Mesodermal cell (in vitro differentiated cells): ENCODE measurements around the gene LSMEM2.
A peak's percentile ranks its signal among the peaks of the same experiment; 100 is the strongest.

Experiments used
- H3K27ac ChIP-seq: 2 replicates; pipeline ENCODE4 v1.7.0; 2013; ENCODE audit warnings: mild to moderate bottlenecking, low read depth, low read length, moderate library complexity; ENCODE audit not compliant: severe bottlenecking
- H3K36me3 ChIP-seq: 2 replicates; pipeline ENCODE4 v1.7.1; 2013; ENCODE audit warnings: mild to moderate bottlenecking, low read length, moderate library complexity; ENCODE audit not compliant: control insufficient read depth, insufficient read depth
- H3K4me1 ChIP-seq: one replicate; pipeline ENCODE4 v1.7.1; 2013; ENCODE audit warnings: mild to moderate bottlenecking, low read length; ENCODE audit not compliant: insufficient read depth, control insufficient read depth, poor library complexity, severe bottlenecking
- H3K4me3 ChIP-seq: 2 replicates; pipeline ENCODE4 v1.7.0; 2013; ENCODE audit warnings: low read length, control low read depth, mild to moderate bottlenecking; ENCODE audit not compliant: insufficient read depth, poor library complexity, severe bottlenecking; ENCODE audit errors: extremely low read depth
- H3K9me3 ChIP-seq: 2 replicates; pipeline ENCODE4 v1.7.1; 2013; ENCODE audit warnings: mild to moderate bottlenecking, low read length, moderate library complexity; ENCODE audit not compliant: control insufficient read depth
- WGBS, 2 experiments: methylation state at CpG; one replicate each; pipeline ENCODE4 v1.1.5; 2013; ENCODE audit warnings: missing lambda C conversion rate in 2 of 2; ENCODE audit not compliant: insufficient coverage in 2 of 2; 5-methylcytosine and 5-hydroxymethylcytosine counted together

LSMEM2 gene

DNA sequence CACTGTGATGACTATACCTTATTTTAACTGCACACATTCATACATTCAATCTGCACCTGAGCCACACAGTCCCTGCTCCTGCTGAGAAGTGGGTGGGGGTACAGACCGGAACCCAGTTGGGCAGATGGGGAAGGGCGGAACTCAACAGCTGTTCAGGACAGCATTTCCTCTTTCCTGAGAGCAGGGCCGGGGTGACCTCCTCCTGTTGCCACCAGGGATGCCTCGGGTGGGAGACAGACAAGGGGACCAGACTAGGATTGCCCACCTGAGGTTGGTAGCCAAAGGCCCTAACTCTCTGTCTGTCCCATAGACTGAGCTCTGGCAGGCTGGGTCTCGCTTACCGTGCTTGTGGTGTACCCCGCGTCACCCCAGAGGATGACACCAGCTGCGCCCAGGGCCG is 39.7 kb downstream of the LSMEM2 start:
- 95 to 97% methylated on average over 9 to 10 of the region's 10 CpGs for WGBS, 2 experiments
- peaks cover 48% of the 10 kb centered on the region for H3K4me1 ChIP-seq
- no peak overlapping the region for H3K4me3 ChIP-seq
- H3K36me3 ChIP-seq, result peaks cover 58% of the 10 kb centered on the region
- peaks cover 3% of the 10 kb centered on the region for H3K9me3 ChIP-seq
- no peak overlapping the region for H3K27ac ChIP-seq

DNA sequence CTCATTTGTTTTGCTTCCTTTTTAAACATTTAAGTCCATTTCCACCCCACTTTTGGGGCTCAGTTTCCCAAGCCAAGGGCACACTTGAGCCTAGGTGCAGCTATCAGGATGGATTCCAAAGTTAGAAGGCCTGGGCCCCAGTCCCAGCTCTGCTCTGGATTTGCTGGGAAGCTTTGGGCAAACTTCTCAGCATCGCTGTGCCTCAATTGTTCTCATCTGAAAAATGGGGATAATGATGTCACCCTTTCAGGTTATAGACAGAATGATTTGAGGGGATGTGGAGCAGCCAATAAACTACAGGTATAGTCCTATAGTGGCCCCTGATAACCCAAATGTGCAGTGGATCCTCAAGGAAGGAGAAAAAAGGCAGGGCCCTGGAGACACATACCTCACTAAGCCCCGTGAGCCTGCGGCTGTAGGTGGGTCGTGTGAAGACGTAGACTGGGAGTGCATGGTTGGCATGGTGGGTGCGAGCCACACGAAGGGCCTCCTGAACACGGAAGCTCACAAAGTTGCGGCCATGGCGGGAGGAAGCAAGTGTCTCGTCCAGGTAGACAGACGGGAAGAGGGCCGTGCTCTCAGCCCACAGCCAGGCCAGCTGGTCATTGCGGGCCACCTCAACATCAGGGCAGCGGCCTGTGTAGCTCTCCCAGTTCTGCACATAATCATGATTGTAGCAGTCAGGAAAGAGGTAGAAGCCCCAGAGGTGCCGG is 40.5 kb downstream of the LSMEM2 start:
- peaks cover 55% of the 10 kb centered on the region for H3K4me1 ChIP-seq
- H3K9me3 ChIP-seq, result no peaks in the 10 kb centered on the region
- H3K36me3 ChIP-seq, result peaks cover 60% of the 10 kb centered on the region
- WGBS, 2 experiments, result 93 to 96% methylated on average over 11 to 16 of the region's 16 CpGs
- no peak overlapping the region for H3K4me3 ChIP-seq
- H3K27ac ChIP-seq, result no peak overlapping the region

DNA sequence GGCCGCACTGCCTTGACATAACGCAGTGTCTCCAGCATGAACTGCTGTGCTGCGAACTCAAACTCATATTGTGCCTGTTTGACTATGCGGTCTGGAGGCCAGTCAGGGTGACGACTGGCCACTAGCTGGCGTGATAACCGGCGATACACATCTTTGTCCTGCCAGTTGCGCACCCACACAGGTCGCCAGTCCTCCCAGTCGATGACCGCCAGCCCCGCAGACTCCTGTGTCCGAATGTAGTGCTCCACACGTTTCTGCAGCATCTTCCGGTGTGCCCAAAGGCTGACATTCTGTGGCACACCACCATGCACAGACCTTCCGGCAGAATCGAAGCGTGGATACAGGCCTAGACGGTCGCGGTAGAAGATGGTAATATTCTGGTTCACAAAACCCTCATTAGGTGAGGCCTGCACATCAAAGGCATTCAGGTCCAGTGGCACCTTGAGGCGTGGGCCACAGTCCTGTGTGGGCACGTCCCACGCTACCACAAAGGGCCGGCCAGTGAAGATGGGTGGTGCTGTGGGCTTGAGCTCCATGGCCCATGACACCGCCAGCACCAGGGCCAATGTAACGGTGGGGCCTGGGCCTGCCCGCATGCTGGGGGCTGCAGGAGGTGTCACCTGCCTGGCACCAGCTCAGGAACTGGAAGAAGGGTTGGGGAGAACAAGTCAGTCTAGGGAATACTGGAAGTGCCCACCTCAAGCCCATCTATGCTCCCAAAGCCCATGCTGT is 41.2 kb downstream of the LSMEM2 start:
- H3K4me3 ChIP-seq, result peak overlapping the region; percentile 81
- no peaks in the 10 kb centered on the region for H3K9me3 ChIP-seq
- peaks cover 62% of the 10 kb centered on the region for H3K36me3 ChIP-seq
- H3K4me1 ChIP-seq, result peaks cover 57% of the 10 kb centered on the region
- no peak overlapping the region for H3K27ac ChIP-seq
- WGBS, 2 experiments, result 90 to 93% methylated on average over 26 to 29 of the region's 29 CpGs

DNA sequence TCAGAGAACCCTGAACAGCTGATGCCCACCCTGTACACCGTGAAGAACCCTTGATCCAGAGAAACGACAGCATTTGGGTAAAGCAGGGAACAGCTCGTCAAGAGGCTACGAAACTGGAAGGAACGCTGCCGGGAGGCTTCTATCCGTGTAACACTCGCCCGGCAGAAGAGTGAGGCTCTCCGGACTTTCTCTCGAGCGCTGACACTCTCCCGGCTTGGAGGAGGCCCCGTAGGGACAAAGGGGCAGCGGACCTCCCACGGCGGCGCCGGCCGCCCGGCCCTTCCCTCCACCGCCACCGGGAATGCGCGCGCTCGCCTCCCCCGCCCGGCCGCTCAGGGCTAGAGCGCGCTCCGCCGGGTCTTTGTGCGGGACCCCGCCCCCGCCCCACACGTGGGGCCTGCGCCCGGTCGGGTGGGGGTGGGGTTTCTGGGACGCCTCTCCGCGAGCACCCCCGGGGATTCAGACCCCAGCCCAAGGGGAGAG is 42.0 kb downstream of the LSMEM2 start:
- Histone ChIP-seq H3K27ac (peak overlapping the region; percentile 99), H3K36me3 (peaks cover 62% of the 10 kb centered on the region), H3K4me3 (peak overlapping the region; percentile 81), H3K9me3 (no peaks in the 10 kb centered on the region), H3K4me1 (peaks cover 57% of the 10 kb centered on the region)
- WGBS, 2 experiments, result 0% methylated on average over 23 to 26 of the region's 45 CpGs

DNA sequence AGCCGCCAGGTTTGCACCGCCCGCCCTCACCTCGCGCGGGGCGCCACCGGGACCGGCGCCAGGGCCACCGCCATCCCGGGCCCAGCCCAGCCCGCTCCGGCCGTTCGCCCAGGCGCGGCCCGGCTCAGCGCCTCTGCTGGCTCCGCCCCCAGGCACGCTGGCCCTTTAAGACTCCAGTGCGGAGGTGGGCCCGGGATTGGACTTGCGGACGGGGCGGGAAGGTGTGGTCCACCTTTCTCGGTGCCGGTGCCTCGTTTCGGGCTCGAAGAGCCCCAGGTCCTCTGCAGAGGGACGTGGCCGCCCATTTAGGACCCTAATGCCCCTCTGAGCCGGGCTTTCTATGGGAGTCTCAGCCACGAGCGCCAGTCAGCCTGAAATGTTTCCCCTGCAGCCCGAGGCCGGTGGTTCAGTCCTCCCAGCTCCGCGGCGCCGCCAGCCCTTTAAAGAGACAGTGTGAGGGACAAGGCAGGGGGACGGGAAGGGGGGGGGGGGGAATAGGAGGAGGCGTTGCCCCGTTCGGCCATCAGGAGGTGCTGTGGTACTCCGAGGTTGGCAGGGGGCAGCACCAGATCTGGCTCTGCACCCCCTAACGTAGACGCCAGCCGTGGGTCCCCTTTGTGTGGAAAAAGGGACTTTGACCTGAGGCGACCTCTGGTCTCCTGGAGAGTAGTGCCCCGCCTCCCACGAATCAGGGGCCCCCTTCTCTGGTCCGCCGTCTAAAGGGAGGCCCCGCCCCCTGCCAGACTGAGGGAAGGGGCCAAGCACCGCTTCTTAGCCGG is 42.6 kb downstream of the LSMEM2 start:
- WGBS, 2 experiments, result 0 to 1% methylated on average over 34 to 44 of the region's 59 CpGs

DNA sequence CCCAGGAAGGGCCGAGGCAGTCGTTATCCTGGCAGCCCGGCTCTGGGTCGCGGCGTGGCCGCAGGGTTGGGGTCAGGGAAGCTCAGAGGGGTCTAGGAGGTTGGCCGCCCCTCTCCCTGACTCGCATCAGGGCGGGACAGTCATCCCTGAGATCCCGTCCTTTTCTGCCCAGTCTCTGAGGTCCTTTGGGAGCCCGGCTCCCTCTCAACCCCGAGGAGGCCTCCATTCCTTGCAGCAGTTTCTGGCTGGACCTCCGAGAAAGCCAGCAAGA is 43.2 kb downstream of the LSMEM2 start:
- 7 to 15% methylated on average over 14 of the region's 14 CpGs for WGBS, 2 experiments
- Histone ChIP-seq H3K27ac (peak overlapping the region; percentile 99), H3K9me3 (no peaks in the 10 kb centered on the region), H3K4me1 (peaks cover 56% of the 10 kb centered on the region), H3K36me3 (peaks cover 58% of the 10 kb centered on the region), H3K4me3 (peak overlapping the region; percentile 81)

More for the DNA sequence above, 42.6 kb downstream of the LSMEM2 start:
- Histone ChIP-seq H3K4me1 (peaks cover 57% of the 10 kb centered on the region), H3K27ac (peak overlapping the region; percentile 99), H3K4me3 (peak overlapping the region; percentile 81), H3K36me3 (peaks cover 62% of the 10 kb centered on the region), H3K9me3 (no peaks in the 10 kb centered on the region)

DNA sequence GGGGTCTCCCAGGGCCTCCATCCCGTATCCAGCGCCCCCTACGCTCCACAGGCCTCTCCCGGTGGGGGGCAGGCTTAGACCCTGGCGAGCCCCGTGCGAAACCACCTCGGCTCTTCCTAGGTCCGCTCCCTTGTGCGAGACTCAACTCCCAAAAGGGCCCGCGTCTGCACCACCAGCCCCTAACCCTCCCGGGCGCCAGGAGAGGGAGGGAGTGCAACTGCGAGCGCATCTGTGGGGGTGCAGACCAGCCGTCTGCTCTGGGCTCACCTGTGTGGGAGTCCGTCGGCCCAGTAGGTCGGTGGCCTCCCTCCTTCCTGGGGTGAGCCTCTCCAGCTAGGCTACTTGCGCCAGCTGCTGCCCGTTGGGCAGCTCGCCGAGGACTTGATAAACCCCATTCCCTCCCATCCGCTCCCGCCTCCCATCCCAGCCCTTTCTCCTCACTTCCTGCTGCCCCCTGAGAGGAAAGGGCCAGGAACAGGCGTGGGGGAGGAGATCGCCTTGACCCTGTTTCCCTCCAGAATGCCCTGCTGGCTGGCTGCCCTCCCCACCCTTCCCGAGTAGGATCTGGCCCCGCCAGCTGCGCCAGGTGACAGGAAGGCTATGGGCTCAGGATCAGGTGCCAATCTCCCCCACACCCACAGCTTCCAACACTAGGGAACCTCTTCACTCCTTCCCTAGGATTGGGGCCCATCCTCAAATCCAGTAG is 43.7 kb downstream of the LSMEM2 start, which contains the start of gene HYAL2:
Gene HYAL2 (minus strand): TSS at position 360 of the 706 bp plus-strand sequence. CDS start 2,256 bp downstream, outside the sequence.
- Histone ChIP-seq H3K27ac (peak within 1 kb of the TSS; percentile 99), H3K4me3 (peak within 1 kb of the TSS; percentile 81), H3K36me3 (peaks cover 53% of the 10 kb centered on the region), H3K4me1 (peaks cover 56% of the 10 kb centered on the region), H3K9me3 (no peaks in the 10 kb centered on the region)
- 22 to 25% methylated on average over 13 to 23 of the region's 31 CpGs for WGBS, 2 experiments

DNA sequence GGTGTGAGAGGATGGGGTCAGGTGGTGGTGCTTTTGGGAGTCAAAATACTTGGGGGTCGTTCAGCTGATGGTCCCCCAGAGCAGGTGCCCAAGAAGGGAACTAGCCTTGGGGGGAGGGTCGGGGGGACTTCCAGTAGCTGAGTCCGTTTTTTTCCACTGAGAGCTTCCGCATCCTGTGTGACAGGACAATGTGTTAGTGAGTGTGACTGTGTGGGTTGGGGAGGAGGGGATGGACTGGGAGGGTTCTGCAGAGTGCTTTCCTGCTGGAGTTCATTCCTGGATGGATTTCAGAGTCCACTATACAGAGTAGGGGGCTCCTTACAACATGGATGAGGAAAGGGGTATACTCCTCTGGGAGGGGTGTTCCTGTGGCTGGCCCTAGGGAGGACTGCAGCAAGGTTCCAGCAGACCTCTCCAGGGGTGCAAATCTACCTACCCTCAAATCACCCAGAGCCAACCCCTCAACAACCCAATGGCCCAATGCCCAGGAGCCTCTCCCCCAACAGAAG is 44.3 kb downstream of the LSMEM2 start:
- Histone ChIP-seq H3K36me3 (peaks cover 47% of the 10 kb centered on the region), H3K4me3 (peak overlapping the region; percentile 81), H3K9me3 (no peaks in the 10 kb centered on the region), H3K27ac (peak overlapping the region; percentile 99), H3K4me1 (peaks cover 50% of the 10 kb centered on the region)
- 63 to 74% methylated on average over 3 to 4 of the region's 4 CpGs for WGBS, 2 experiments

DNA sequence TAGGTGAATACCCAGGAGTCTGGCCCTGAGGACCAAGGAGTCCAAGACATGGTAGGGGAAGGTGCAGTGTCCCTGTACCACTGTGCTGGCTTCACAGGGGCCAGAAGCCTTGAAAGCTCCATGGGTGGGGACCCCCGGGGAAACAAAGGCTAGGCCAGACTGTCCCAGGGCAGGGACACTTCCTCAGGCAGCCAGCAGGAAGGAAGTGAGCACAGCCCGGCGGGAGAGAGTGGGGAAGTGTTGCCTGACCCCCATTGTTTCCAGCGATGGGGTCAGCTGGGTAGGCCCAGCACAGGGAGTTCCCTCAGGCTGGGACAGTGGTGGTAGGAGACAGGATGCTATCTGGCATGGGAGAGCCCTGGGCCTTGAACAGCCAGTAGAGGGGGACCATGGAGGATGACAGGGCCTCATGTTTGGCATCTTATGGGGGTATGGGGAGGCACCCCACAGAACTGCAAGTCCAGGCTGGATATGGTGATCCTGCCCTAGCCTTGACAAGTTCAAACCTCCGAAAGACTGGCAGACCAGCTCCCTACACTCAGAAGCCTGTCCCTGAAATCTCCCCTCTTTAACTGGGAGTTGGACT is 44.8 kb downstream of the LSMEM2 start:
- peaks cover 41% of the 10 kb centered on the region for H3K36me3 ChIP-seq
- no peak overlapping the region for H3K4me3 ChIP-seq
- peaks cover 50% of the 10 kb centered on the region for H3K4me1 ChIP-seq
- H3K27ac ChIP-seq, result peak overlapping the region; percentile 49
- no peaks in the 10 kb centered on the region for H3K9me3 ChIP-seq
- WGBS, 2 experiments, result 78 to 82% methylated on average over 4 of the region's 5 CpGs
